Measurements from ENCODE around the gene LAYN.

The LAYN gene

DNA sequence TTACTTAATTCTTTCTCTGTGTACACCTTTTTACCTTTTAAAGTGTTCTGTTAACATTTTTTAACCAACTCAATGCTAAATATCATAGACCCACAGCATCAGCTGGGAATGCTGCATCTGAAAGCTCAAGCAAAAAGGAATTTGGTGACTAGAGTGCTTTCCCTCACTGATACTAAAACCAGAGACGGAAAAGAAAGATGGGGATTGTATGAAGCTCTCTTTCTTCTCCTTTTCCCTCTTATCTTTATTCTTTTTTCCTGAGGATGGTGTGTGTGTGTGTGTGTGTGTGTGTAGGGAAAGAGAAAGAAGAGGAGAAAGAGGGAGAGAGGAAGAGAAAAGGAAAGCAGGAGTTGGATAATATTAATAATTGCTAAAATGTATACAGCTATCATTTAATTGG, 57.6 kb downstream of the LAYN start:
- no peak for DNase-seq (ENCODE audit: low read depth)

DNA sequence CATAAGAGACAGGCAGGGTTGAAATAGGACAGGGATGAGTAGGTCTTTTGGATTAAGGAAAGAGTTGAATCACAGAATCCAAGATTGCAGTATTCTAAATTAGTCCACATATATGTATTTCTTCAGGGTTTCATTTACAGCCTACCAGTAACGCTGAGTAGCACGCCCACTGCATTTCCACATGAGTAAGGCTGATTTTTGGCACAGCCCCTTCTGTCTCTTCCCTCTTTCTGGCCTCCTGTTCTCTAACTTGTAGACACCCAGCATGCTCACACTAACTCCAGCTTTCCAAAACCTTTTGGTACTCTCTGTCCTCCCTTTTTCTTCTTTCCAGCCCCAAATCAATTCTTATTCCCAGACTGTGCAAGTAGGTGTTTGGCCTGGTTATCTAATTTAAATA, 58.0 kb downstream of the LAYN start:
- no peak for DNase-seq (ENCODE audit: low read depth)

DNA sequence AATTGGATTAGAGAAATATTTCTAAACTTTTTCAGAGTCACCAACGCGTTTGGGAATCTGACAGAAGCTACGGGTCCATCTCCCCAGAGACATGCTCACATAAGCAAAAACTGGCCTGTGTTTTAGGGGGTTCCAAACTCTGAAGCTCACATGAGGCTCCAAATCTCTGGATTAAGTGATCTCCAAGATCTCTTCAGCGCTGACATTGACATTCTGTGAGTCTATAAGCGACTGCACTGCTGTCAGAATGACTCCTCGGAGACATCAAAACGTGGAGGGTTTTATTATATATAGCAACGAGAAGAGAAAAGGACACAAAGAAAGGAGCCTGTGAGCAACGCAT, 61.1 kb downstream of the LAYN start:
- DNase-seq (ENCODE audit: low read depth) = no peak

DNA sequence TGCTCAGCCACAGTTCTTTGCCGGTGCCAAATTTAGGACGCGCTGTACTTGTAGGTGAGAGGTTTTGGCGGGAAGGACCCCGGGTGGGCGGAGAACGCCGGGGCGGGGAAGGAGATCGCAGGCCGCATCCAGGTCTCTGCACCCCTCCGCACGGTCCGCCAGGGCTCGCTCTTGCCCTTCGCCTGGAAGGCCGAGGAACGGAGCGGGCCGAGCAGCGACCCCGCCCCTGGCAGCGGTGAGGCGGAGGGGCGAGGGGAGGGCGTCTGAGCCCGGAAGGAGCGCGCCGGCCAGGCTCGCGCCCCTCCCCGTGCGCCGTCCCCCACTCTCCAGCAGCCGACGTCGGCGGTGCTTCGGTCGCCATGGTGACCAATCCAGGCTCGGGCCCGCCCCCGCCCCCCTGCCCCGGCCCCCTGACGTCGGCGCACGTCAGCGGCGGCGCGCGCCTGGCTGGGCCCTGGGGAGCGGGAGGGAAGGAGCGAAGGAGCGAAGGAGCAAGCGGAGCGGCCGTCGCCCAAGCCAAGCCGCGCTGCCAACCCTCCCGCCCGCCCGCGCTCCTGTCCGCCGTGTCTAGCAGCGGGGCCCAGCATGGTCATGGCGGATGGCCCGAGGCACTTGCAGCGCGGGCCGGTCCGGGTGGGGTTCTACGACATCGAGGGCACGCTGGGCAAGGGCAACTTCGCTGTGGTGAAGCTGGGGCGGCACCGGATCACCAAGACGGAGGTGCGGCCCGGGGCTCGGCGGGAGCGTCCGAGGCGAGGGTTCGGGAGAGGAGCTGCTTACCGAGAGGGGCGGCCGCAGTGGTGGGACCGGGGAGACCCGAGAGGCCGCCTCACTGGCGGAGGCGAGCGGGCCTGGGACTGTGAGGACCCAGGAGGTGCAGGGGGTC, 61.7 kb downstream of the LAYN start, which contains the start of gene SIK2:
TSS of gene SIK2 (plus strand) at position 471 of the 886 bp plus-strand sequence. CDS start at position 586, 115 bp downstream.
- peak; percentile 86 for DNase-seq (ENCODE audit: low read depth)

DNA sequence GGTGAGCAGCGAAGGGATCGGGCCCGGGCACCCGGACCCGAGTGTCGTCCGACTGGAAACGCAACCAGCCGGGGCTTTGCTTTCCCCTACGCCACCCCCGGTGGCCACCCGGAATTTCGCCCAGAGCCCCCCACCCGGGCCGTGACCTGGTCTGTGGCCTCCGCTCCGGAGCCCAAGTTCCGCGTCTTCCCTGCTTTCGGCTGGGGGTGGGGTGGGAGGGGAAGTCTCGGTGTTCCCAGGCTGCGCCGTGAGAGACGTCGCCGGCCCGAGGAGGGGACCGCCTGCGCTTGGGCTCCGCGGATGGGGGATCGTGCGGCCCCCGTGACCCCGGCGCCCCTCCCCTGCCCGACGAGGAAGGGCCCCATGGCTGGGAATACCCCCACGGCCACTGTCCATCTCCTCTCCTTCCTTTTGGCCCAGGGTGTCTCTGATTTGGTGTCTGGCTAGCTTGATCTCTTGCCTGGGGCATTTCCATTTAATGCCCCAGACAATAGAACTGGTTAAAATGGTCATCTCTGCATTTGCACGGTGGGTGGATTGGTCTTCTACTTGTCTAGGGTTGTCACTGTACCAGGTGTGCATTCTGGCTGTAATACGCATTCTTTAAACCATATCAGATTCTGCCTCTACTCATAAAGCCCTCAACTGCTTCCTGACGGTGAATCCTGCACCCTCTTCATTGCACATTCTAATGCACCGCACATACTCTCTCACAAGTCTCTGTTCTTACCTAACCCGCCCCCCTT, 62.5 kb downstream of the LAYN start:
- DNase-seq (ENCODE audit: low read depth) = no peak

DNA sequence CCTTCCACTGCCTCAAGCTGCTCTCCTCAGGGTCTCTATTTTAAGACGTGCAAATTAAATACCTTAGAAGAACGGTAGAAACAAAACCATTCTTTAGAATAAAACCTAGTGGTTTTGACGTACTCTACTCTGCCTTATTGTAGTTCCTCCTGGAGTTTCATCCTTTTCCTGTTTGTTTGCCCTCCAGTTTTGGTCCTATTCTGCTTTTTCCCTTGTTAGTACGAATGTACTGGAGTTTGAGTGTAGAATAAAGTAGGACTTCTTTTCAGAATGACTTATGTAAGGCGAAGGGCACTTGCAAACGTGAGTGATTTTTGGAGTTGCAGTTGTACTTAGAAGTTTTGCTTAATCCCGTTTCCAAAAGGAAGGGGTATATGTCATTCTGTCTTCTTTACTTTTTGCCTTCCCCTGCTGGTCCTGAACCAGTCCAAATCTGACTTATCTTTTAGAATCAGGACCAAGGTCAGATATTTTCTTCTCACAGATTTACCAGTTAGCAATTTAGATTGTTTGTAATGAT, 63.2 kb downstream of the LAYN start:
- DNase-seq (ENCODE audit: low read depth) = no peak

DNA sequence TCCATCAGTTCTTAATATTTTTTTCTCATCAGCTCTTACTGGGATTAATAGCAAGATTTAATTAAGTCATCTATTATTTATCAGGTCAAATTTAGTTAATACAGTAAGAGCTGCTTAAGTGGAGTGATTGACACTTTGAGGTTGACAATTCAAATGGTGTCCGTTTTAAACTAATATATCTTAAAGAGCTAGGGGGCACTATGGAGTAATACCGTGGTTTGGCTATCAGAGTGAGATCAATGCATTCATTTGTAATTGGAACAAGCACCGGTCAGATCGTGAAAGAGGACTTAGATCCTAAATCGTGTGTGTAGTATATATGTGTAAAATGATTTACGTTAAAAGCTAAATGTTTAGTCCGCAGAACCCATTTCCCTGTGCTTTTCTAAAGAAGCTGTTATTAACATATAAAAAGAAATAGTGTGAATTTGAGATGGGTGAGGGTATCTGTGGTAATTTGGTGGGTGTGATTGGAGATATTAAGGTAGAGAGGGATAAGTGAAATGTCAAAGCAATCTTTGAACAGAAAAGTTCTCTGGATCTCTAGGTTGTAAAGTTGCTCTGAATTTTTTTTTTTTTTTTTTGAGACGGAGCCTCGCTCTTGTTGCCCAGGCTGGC, 64.0 kb downstream of the LAYN start:
- no peak for DNase-seq (ENCODE audit: low read depth)

DNA sequence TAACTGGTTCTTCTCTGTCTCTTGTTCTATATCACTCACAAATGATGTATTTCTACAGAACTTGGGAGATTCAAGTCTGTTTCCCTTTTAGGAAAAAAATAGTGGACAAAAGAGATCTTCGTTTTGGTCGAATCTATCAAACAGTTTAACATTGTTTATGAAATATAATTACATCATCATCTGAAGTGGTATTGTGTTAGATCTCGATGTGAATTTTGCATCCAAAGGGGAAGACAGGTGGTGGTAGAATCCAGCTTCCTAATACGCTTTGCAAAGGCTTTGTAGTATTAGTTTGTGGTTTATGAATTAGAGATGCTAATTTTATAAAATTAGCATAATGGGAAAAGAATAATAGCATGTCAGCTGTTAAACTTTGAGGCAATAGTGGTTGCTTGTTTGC, 65.2 kb downstream of the LAYN start:
- DNase-seq (ENCODE audit: low read depth) = no peak

DNA sequence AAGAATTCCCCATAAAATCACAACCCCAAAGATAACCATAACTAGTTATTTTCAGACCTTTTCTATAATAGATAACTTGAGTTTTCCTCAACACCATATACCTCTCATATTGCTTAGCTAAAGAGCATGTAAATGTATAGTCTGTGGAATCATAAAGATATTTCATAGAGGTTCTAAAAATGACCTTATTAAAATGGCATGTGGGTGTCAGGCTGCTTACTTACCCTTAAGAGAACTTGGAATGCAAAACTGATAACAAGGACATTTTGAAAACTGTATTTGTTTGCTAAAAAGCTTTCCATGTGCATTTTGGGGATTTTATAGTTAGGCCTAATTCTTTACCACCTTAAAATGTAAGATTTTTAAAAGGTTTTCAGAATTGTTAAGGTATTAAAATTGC, 66.5 kb downstream of the LAYN start:
- DNase-seq (ENCODE audit: low read depth) = no peak

DNA sequence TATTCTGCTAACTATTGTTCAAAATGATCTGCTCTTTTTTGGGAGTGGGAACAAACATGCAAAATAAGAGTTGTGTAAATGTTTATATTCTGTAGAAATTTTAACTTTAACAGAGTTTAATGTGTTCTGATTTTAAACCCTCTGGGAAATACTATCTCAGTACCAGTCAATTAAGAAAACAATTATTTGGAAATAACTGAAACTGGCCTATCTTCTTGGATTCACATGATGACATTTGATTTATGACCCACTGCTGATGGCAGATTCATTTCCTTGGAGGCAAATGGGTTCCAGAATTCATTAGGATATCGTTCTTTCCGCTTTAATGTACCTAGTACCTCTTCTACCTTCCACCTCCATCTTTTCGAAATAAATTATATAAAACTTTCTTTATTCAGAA, 67.2 kb downstream of the LAYN start:
- DNase-seq (ENCODE audit: low read depth) = no peak

All from activated T-helper 1 cell treated with Interleukin-2 at 50 U/mL for 16 hours (primary cell).